Upper lobe of left lung (tissue), 4 donors: ENCODE results near the gene RAP1A.

Experiments
- EP300 ChIP-seq, 4 donors: sonication (generic); formaldehyde crosslinking; IDR thresholded peaks; one replicate each; pipeline ENCODE4 v1.5.1; 2017; ENCODE audit warnings: antibody characterized with exemption in 4 of 4, control low read depth in 2 of 4
- POLR2A ChIP-seq, 4 donors: fragments of 450-650 bp; IDR thresholded peaks; one replicate each; pipeline ENCODE4 v1.5.1; 2016 to 2017; ENCODE audit warnings: antibody characterized with exemption in 4 of 4, mild to moderate bottlenecking in 2 of 4
- POLR2AphosphoS5 ChIP-seq, 2 donors: sonication (generic); formaldehyde crosslinking; IDR thresholded peaks; one replicate each; pipeline ENCODE4 v1.5.1; 2017; ENCODE audit warnings: antibody characterized with exemption in 2 of 2
- TF ChIP-seq, protein P1 (sequence below), 6 experiments: fragments of 450-650 bp in 4 of 6; fragments of 200-600 bp in 2 of 6; sonication (generic) in 2 of 6; IDR thresholded peaks; one replicate each; pipeline ENCODE4 v1.5.1; 2016 to 2019; ENCODE audit warnings: antibody characterized with exemption in 6 of 6

GRCh38 chr1:111729271-111729921, 109.8 kb downstream of the RAP1A start:
- TF ChIP-seq, protein P1, sequence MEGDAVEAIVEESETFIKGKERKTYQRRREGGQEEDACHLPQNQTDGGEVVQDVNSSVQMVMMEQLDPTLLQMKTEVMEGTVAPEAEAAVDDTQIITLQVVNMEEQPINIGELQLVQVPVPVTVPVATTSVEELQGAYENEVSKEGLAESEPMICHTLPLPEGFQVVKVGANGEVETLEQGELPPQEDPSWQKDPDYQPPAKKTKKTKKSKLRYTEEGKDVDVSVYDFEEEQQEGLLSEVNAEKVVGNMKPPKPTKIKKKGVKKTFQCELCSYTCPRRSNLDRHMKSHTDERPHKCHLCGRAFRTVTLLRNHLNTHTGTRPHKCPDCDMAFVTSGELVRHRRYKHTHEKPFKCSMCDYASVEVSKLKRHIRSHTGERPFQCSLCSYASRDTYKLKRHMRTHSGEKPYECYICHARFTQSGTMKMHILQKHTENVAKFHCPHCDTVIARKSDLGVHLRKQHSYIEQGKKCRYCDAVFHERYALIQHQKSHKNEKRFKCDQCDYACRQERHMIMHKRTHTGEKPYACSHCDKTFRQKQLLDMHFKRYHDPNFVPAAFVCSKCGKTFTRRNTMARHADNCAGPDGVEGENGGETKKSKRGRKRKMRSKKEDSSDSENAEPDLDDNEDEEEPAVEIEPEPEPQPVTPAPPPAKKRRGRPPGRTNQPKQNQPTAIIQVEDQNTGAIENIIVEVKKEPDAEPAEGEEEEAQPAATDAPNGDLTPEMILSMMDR (IDR thresholded peaks at IDR 0.05) = no peak
- TF ChIP-seq POLR2AphosphoS5 (IDR thresholded peaks at IDR 0.05) (no peak), POLR2A (IDR thresholded peaks at IDR 0.05) (no peak), EP300 (IDR thresholded peaks at IDR 0.05) (no peak)
